HG03520 (cell line): ENCODE results near the gene TAS1R1.
"Not testable (repeated sequence)": the region's sequence is repeated elsewhere in the genome, so short reads cannot be mapped to it uniquely, and the experiment has no call there.

Experiments used
- ATAC-seq: cut with Tn5 transposase; IDR thresholded peaks from one replicate; pipeline ENCODE4 v1.9.1; 2021; ENCODE audit warnings: mild to moderate bottlenecking, moderate library complexity; ENCODE audit not compliant: unreplicated experiment

TAS1R1 gene

DNA sequence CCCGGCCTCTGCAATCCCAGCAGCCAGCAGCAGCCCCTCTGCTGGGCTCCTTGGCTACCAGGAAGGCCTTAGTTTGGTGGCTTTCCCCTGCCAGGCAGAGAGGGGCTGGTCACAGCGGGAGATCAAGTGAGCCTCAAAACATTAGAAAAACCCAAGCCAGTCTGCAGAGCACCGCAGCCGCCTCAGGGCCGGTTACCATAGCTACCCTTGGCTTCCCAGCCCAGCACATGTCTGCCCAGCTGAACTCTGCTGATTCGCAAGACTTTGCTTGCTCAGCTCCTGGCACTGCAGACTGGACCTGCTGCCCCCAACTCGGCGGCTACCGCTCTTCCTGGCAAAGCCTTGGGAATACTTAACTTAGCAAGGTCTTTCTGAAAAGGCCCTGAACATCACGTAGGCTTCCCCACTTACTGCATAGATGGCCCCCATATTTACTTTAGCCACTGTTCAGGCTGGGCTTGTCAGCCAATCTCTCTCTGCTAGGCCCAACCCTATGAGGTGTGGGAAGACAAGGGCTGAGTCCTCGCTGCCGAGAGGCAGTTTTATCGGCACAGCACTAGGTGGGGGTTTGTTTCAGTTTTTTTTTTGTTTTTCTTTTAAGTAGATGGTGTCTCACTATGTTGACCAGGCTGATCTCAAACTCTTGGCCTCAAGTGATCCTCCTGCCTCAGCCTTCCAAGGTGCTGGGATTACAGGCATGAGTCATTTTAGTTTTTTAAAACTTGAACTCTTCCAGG, 35.0 kb upstream of the TAS1R1 start:
- ATAC-seq, result no peak

GRCh38 chr1:6521536-6521935, 33.6 kb upstream of the TAS1R1 start:
- no peak for ATAC-seq

DNA sequence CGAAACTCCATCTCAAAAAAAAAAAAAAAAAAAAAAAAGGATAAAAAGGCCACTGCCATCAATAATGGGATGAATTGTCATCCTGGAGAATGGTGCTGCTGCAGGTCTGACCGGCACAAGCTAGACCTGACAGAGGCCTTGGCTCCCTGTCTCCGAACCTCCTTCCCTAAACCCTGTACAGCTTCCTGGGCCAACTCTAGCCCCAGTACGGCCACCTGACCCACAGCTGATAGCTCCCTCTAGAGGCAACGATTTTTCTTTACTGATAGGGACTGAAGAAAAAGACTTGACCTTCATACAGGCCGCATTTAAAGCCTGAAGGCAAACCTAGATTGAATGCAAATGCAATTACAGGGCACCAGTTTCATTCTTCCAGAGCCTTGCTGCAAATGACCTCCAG, 31.5 kb upstream of the TAS1R1 start:
- no peak for ATAC-seq

GRCh38 chr1:6526316-6526715, 28.8 kb upstream of the TAS1R1 start:
- ATAC-seq, result no peak

GRCh38 chr1:6528492-6528891, 26.6 kb upstream of the TAS1R1 start:
- no peak for ATAC-seq

DNA sequence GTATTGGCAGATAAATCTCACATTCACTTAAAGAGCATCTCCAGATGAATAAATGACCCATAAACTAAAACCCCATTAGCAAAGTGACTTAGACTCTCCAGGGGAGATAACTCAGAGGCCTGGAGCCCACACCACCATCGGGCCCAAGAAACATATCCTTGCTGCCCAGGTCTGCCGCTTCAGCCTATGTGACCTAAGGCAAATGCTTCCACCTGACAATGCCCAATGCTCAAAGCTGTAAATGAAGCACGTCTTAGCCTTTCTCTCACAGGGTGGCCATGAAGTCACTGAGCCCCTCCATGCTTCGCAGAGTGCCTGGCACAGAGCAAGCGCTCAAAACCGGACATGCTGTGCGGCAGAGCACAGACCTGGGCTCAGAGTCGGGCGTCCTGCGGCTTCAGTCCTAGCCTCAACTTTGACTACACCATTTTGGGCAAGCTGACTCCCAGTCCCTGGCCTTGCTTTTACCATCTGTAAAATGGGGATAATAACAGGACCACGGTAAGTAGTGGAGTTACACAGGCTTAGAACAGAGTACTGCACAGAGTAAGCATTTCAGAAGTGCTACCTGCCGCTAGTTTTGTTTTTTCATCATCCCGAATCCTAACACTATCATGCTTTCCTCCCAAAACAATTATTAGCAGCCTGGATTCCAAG, 24.5 kb upstream of the TAS1R1 start:
- ATAC-seq, result no peak

GRCh38 chr1:6531996-6532395, 23.1 kb upstream of the TAS1R1 start:
- ATAC-seq, result no peak

- ATAC-seq, result no peak
Measured at GRCh38 chr1:6534248-6534822, 20.8 kb upstream of the TAS1R1 start.

DNA sequence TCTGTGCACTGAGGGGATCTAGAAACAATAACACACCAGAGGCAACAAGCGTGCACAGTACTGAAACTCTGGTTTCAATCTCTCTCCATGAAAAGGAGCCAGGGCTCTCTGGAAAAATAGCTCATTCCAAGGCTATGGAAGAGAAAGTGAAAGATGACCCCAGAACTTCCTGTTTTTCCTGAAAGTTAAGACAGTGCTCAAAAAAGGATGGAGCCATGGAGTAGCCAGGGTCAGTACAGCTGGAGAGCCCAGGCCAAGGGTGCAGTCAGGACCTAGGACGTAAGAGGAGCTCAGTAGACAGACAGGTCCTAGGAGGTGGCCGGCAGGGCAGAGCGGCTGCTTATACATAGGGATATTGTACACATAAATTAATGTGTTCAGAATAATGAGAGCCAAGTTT, 19.9 kb upstream of the TAS1R1 start:
- no peak for ATAC-seq

- ATAC-seq, result no peak
Measured at GRCh38 chr1:6536291-6536690, 18.8 kb upstream of the TAS1R1 start.

GRCh38 chr1:6538956-6539355, 16.2 kb upstream of the TAS1R1 start:
- no peak for ATAC-seq

GRCh38 chr1:6544831-6545230, 10.3 kb upstream of the TAS1R1 start:
- no peak for ATAC-seq

GRCh38 chr1:6545276-6546112, 9.6 kb upstream of the TAS1R1 start:
- no peak for ATAC-seq

- no peak for ATAC-seq
Measured at GRCh38 chr1:6546326-6546725, 8.8 kb upstream of the TAS1R1 start.

DNA sequence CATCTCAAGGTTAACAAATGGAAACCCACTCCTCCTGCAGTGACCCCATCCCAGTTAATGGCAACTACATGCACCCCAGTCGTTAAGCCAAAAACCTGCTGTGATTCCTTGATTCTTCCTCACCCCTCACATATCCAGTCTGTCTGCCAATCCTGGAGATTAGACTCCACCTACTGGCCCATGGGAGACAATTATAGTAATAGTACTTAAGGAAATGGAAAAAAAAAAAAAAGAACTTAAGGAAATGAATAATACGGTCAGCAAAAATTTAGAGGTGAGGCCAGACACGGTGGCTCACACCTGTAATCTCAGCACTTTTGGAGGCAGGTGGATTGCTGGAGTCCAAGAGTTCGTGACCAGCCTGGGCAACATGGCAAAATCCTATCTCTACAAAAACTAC, 7.8 kb upstream of the TAS1R1 start:
- ATAC-seq, result no peak

GRCh38 chr1:6554031-6554906, 838 bp upstream of the TAS1R1 start, which contains the start of gene NOL9:
TSS of gene NOL9 (minus strand) at chr1:6554513. CDS start at chr1:6554502, 11 bp downstream.
- ATAC-seq, result peak; percentile 90

DNA sequence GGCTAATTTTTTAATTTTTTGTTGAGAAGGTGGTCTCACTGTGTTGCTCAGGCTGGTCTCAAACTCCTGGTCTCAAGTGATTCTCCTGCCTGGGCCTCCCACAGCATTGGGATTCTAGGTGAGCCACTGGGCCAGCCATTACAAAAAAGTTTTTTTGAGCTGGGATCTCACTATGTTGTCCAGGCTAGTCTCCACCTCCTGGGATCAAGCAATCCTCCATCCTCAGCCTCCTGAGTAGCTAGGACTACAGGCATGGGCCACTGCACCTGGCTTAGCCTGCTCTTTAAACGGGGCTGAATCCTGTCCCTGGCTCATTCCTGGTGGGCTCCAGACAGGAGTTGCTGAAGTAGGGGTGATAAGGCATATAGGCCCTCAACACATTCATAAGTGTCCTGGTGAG, 2.5 kb downstream of the TAS1R1 start:
- no peak for ATAC-seq

DNA sequence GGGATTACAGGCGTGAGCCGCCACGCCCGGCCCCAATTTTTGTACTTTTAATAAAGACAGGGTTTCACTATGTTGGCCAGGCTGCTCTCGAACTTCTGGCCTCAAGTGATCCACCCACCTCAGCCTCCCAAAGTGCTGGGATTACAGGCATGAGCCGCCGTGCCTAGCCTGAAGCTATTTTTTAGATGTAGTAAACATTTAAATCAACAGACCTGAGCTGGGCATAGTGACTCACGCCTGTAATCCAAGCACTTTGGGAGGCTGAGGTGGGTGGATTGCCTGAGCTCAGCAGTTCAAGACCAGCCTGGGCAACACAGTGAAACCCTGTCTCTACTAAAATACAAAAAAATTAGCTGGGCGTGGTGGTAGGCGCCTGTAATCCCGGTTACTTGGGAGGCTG, 4.1 kb downstream of the TAS1R1 start:
- not testable (repeated sequence) for ATAC-seq

DNA sequence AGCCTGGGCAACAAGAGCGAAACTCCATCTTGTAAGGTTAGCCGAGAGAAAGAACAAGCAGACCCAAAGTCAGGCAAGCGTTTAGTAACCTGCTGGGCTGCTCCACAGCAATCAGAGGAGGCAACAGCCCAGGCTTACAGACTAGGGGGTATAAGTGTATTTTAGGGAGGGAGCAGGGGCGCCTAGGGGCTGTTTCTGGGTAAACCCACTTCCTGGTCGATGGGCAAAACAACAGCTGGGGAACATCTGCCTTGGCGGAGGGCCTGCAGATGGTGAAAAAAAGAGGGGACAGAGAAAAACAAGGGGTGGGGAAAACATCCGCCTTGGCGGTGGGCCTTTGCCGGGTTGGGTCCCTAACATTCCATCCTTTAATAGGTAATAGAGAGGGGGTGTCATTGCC, 5.2 kb downstream of the TAS1R1 start:
- ATAC-seq, result no peak

GRCh38 chr1:6569033-6569432, 13.9 kb downstream of the TAS1R1 start:
- ATAC-seq, result no peak
